ENCODE data around the gene POP5.
A peak's percentile ranks its signal among the peaks of the same experiment; 100 is the strongest.
"Not testable (repeated sequence)": the region's sequence is repeated elsewhere in the genome, so short reads cannot be mapped to it uniquely, and the experiment has no call there.

Gene POP5, protein sequence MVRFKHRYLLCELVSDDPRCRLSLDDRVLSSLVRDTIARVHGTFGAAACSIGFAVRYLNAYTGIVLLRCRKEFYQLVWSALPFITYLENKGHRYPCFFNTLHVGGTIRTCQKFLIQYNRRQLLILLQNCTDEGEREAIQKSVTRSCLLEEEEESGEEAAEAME

DNA sequence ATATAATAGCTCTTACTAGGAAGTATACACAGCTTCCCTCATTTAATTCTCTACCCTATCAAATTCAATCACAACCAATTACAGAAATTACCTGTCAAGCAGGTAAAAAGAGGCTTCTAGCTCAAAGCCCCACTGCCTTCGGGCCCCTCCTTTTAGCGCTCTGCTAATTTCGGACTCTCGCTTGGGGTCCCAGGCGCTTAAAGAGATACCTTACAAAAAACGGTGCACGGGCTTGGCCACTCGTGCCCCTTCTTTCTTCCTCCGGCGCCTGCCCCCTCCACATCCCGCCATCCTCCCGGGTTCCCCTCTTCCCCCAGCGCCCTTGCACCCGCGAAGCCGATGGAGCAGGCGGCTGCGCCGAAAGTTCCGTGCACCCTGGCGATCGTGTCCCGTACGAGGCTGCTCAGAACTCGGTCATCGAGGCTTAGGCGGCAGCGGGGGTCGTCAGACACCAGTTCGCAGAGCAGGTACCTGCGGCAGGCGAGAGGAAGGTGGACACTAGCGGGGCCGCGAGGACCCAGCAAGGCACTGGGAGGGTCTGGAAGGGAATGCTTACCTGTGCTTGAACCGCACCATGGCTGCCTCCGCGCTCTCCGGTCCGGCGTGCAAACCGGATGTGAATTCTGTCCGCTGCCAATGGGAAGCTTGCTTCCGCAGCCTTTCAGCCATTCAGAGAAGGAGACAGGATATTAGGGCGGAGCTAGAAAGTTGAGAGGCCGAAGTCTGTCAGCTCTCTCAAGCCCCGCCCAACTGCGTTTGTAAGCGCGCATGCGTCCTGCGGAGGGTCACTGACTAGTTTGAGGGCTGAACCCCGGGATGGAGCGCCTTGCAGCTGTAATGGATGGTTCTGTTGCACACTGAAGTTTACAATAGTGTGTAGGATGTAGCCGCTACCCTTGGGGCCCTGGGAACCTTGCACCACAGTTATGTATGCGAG, at the start of gene POP5:
POP5 (minus strand) TSS at position 616 of the 937 bp plus-strand sequence; CDS start at position 576, 40 bp downstream.
- DNase-seq (ENCODE audit: low read depth): peak; percentile 98

DNA sequence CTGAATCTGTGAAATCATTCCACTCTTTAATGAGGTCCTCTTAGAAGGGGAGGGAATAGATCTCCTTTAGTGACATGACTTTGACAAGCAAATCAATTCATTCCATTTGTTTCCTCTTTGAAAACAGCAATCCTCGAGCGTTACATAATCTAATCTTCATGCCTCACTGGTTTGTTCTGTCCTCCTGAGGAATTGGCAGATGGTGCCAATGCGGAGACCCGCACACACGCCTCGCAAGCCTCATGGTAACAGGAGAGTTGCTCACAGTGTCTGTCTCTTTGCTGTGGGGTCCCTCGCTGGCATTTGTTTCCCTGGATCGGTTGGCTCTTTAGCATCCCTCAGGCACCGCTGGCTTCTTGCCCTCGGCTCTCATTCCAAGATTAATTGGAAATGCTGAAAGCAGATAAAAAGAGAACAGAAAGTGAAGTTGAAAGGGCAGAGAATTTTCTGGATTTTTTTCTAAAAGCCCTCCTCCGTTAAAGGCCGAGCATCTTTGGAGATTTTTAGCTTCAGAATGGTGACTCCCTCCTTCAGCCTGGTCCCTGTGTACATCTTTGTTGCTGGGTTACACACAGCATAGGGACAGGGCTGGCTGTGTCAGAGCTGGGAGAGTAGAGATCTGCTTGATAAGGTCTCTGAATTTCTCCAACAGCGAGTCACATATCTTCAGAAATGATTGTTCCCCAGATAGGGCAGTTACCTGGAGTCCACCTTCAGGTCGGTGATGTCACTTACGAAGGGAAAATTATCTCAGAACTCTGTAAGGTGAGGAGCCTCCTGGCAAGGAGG, 49.1 kb upstream of the POP5 start:
- no peak for DNase-seq (ENCODE audit: low read depth)

GRCh38 chr12:120628919-120629318, 47.7 kb upstream of the POP5 start:
- DNase-seq (ENCODE audit: low read depth): peak; percentile 7

DNA sequence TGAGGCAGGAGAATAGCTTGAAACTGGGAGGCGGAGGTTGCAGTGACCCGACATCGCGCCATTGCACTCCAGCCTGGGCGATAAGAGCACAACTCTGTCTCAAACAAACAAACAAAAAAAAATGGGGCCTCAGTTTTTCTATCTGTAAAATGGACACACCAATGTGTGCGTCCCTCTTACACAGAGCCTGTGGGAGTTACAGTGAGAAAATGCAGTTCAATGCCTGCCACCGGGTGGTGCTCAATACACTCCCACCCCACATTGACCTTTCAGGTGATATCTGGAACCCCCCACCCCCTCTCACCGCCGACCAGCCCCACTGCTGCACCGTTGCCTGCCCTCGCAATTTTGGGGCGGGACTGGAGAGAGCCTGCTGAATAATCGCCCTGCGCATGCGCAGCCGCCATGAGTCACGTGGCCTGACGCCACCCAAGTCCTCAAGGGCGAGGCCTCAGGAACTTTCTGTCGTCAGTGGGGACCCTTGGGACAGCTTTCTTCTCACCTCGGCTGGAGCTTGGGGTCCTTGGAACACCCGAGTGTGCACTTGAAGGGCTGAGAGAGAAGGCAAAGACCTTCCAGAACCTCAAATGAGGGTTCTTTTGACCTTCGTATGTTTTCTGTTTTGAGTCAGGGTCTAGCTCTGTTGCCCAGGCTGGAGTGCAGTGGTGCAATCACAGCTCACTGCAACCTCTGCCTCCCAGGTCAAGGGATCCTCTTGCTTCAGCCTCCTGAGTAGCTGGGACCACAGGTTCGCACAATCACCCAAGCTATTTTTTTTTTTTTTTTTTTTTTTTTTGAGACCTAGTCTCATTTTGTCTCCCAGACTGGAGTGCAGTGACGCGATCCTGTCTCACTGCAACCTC, 44.6 kb upstream of the POP5 start:
- DNase-seq (ENCODE audit: low read depth): no peak

GRCh38 chr12:120620624-120621023, 39.4 kb upstream of the POP5 start:
- no peak for DNase-seq (ENCODE audit: low read depth)

GRCh38 chr12:120618954-120619615, 37.9 kb upstream of the POP5 start:
- DNase-seq (ENCODE audit: low read depth): no peak

- DNase-seq (ENCODE audit: low read depth): not testable (repeated sequence)
These were observed 36.6 kb upstream of the POP5 start for GRCh38 chr12:120617767-120618166.

DNA sequence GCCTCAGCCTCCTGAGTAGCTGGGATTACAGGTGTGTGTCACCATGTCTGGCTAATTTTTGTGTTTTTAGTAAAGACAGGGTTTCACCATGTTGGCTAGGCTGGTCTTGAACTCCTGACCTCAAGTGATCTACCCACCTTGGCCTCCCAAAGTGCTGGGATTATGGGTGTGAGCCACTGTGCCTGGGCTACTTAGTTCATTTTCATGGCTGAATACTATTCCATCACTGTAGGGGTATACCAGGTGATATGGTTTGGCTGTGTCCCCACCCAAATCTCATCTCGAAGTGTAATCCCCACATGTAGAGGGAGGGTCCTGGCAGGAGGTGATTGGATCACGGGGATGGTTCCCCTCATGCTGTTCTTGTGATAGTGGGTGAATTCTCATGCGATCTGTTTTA, 36.0 kb upstream of the POP5 start:
- DNase-seq (ENCODE audit: low read depth): not testable (repeated sequence)

- DNase-seq (ENCODE audit: low read depth): no peak
These were observed 33.6 kb upstream of the POP5 start for GRCh38 chr12:120614848-120615247.

- DNase-seq (ENCODE audit: low read depth): not testable (repeated sequence)
These were observed 30.3 kb upstream of the POP5 start for GRCh38 chr12:120611534-120611933.

GRCh38 chr12:120610560-120610959, 29.4 kb upstream of the POP5 start:
- no peak for DNase-seq (ENCODE audit: low read depth)

- not testable (repeated sequence) for DNase-seq (ENCODE audit: low read depth)
These were observed 21.2 kb upstream of the POP5 start for GRCh38 chr12:120602416-120602815.

- no peak for DNase-seq (ENCODE audit: low read depth)
These were observed 18.7 kb upstream of the POP5 start for GRCh38 chr12:120599672-120600552.

- peak; percentile 62 for DNase-seq (ENCODE audit: low read depth)
These were observed 17.7 kb upstream of the POP5 start for GRCh38 chr12:120598674-120599463.

- no peak for DNase-seq (ENCODE audit: low read depth)
These were observed 16.7 kb upstream of the POP5 start for GRCh38 chr12:120597861-120598260.

- DNase-seq (ENCODE audit: low read depth): no peak
These were observed 15.7 kb upstream of the POP5 start for GRCh38 chr12:120596901-120597300.

DNA sequence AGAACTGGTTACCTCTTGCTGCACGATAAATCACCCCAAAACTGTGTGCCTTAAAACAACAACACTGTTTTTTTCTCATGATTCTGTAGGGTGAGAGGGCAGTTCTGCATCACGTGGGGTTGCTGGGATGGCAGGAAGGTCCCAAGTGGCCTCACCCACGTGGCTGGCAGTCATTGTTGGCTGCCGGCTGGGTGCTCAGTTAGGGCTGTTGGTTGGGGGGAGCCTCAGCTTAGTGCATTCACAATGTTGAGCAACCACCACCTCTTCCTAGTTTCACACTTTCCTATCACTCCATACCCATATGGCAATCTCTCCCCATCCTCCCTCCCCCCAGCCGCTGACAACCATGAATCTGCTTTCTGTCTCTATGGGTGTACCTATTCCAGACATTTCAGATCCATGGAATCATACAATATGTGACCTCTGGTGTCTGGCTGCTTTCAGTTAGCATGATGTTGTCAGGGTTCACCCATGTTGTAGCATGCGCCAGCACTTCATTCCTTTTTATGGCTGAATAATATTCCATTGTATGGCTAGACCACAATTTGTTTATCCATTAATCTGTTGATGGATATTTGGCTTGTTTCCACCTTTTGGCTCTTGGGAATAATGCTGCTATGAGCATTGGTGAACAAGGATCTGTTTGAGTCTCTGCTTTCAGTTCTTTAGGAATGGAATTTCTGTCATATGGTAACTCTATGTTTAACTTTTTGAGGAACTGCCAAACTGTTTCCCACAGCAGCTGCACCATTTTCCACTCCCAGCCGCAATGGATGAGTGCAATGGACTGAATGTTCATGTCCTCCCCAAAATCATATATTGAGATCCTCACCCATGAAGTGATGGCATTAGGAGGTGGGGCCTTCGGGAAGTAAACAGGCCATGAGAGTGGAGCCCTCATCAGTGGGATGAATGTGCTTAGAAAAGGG, 11.2 kb upstream of the POP5 start:
- DNase-seq (ENCODE audit: low read depth): no peak
